DMS153 (cell line): Measurements from ENCODE around the gene GSTT4.
"Not testable (repeated sequence)": the region's sequence is repeated elsewhere in the genome, so short reads cannot be mapped to it uniquely, and the experiment has no call there.

Experiments
- DNase-seq: peaks from one replicate; lab custom pipeline; 2025; lab: John Stamatoyannopoulos, UW

The GSTT4 gene

DNA sequence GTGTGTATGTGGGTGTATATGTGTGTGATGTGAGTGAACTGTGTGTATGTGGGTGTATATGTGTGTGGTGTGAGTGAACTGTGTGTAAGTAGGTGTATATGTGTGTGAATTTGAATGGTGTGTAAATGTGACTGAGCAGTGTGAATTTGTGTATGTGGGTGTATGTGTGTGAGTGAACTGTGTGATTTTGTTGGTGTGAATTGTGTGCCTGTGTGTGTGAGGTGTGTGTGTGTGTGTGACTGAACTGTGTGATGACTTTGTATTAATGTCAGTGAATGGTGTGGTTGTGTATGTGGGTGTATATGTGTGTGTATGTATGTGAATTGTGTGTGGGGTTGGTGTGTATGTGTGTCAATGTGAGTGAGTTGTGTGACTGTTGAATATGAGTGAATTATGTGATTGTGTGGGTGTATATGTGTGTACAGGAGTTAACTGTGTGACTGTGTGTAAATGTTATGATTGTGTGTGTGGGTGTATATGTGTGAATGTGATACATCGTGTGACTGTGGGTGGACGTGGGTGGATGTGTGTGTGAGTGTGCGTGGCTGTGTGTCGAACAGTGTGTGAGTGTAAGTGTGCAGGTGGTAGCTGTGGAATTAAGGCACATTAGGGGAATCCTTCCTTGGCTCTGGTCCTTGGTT is 18.6 kb downstream of the GSTT4 start:
- DNase-seq = not testable (repeated sequence)

DNA sequence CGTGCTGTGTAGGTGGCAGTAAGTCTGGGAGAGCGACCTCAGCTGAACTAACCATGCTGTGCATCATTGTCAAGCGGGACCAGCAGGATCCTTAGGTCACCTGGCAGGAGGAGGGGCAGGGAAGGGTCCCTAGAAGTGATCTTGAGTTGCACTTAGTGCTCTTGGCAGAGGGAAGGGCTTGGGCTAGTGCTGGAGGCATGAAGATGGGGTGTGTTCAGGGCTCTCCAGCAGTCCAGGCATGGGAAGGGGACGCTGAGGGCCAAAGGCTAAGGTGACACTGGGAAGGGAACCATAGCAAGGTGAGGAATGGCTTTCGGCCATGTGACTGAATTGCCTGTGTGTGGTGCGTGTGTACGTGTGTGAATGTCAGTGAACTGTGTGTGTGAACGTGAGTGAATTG is 19.2 kb downstream of the GSTT4 start:
- DNase-seq = not testable (repeated sequence)

DNA sequence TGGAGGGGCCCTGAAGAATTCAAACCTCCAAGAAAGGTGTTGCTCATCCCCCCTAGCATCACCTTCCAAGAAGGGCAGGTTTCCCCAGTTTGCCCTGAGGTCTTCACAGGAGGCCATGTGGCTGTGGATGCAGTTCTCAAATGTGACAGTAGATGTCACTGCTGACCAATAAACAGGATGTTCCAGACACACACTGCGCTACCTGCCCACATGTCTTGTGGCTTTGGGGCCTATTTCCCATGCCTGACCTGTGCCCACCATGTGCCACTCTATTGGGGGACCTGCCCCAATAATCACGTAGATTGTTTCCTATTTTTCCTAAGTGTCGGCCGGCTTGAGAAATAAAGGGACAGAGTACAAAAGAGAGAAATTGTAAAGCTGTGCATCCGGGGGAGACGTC is 20.8 kb downstream of the GSTT4 start:
- DNase-seq = peak; percentile 29

DNA sequence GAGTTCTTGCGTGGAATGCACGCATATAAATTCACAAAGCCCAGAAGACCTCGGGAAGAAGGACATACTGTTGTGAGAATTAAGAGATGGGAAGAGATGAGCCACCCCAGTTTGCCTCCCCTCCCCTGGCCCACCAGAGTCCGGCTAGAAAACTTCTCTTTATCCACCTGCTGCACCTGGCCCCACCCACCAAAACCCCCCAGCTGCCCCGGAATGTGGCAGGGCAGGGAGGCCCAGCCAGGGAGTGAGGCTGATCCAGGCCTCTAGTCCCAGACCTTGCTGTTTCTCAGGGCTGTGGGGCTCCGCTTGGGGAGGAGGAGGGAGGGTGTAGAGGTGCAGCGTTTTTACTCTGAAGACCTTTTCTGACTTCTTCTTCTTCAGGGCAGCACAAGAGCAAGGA is 24.7 kb downstream of the GSTT4 start:
- not testable (repeated sequence) for DNase-seq

DNA sequence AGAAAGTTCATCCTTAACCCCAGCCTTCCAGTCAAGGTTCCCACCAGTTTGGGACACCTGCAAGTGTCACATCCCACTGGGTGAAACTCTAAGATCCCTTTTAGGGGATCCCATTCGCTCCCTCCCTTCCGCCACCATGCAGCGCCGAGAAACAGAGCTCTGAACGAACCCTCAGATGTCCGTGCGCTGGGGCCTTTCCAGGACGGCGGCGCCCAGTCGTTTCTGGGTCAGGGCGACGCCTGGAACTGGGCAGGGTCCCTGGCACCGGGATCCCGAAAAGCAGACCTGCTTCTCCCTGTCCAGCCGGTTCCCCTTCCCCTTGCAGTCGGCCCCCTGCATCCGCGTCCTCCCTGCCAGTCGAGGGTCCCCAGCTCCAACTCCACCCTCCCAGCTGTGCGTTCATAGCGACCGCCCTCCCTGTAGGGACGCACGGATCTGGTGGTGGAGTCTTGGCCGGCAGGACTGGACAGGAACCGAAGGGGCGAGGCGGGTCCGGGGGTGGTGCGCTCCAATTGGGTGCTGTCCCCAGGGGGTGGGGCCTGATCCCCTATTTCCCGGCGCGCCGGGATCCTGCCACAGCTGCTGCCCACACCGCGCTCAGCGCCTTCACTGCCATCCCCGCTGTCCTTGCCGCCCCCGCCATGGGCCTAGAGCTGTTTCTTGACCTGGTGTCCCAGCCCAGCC is 25.6 kb downstream of the GSTT4 start, which contains the start of gene GSTT2:
GSTT2 (plus strand) TSS at position 578 of the 684 bp plus-strand sequence.
- not testable (repeated sequence) for DNase-seq

DNA sequence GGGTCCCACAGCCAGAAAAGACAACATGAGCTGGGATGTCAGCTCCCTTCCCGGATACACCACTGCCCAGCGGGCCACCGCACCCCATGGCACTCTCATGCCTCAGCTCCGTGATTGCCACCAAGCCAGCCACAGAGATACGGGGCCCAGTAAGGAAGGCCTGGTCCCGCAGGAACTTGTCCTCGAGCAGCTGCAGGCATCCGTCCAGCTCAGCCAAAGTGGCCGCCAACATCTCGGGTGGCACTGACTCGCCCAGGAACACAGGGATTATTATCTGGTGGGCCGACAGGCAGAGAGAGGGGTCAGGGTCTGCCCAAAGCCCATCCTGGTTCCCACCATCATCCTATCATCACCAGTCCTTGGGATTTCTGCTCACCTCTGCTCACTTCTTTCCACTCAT is 27.9 kb downstream of the GSTT4 start:
- DNase-seq = not testable (repeated sequence)

DNA sequence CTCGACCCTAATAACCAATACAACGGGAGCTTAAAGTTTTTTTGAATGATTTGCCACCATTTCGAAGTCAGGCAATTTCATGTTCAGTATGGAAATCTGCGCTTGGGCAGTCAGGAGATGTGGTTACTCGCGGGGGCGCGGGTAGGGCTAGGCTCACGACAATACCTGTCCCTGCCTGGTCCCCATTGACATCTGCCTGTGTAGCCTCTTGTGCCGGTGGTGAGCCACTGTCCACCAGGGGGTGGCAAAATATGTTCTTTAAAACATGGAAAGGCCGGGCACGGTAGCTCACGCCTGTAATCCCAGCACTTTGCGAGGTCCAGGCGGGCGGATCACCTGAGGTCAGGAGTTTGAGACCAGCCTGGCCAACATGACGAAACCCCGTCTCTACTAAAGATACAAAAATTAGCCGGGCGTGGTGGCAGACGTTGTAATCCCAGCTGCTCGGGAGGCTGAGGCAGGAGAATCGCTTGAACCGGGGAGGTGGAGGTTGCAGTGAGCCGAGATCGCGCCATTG is 30.4 kb downstream of the GSTT4 start:
- DNase-seq = not testable (repeated sequence)

DNA sequence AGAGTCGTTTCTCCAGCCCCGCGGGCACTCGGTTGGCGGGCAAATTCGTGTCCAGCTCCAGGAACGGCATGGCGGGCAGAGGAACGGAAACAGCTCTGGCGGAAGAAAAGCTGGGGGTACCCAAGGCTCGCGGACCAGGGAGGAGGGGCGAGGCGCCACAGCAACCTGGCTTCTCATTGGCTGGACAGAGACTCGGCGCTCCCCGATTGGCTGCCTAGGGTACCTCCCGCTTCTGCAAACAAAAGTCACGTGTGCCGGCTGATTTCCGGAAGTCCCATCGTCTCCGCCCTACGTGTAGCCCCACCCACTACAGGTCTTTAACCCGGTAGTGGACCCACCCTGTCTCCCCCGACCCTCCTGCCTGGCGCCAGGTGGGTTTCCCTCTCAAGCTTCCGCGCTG is 30.9 kb downstream of the GSTT4 start, which contains the start of gene DDT:
DDT (minus strand) TSS at position 97 of the 400 bp plus-strand sequence; CDS start at position 70, 27 bp downstream.
- DNase-seq = not testable (repeated sequence)

DNA sequence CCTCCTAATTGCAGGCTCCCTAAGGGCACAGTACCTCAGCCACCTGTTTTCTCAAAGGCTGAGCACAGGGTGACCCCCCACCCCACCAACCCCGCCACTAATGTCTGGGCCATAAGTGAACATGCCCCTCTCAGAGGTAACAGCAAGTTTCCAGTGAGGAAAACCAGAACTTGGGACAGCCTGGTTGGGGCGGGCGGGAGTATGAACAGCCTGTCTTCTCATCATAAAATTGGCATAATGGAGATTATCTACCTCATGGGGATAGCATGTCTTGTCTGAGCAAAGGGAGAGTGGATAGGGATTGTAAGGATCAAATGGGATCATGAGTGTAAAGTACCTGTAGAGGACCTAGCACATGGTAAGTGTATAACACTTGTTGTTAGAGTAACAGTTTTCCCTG is 33.3 kb downstream of the GSTT4 start:
- not testable (repeated sequence) for DNase-seq

DNA sequence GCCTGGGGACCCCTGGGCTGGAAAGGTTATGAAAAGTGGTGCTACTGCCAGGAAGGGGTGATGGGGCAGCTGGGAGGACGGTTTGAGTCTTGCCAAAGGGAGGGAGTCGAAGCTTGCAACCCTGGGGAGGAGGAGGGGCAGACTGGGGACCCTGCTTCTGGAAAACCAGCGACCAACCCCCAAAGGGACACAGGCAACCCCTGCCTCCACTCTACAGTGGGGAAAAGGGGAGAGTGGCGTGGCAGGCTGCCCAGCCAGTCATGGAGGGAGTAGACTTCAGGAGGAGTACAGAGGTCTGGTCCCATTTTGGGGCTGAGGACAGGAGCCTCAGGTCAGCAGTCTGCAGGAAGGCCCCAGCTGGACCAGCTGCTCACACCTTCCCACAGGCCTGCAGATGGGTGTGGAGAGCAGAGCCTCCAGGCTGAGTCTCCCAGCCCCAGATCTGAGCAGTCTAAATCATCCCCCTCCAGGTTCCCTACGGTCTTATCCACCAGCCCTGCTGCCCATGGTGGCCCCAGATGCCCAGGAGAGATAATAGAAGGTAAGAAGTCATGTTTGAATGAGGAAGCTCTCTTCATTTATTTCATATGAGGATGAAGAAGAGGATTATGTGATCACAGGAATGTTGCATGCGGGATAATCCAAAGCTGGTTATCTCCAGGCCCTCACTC is 34.3 kb downstream of the GSTT4 start:
- no peak for DNase-seq

DNA sequence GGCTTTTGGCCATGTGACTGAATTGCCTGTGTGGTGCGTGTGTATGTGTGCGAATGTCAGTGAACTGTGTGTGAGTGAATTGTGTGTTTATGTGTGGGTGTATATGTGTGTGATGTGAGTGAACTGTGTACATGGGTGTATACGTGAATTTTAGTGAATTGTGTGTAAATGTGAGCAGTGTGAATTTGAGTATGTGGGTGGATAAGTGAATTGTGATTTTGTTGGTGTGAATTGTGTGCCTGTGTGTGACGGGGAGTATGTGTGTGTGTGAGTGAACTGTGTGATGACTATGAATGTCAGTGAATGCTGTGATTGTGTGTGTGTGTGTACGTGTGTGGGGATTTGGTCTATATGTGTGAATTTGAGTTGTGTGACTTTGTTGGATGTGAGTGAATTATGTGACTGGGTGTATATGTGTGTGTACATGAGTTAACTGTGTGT is 35.0 kb downstream of the GSTT4 start:
- DNase-seq = no peak

DNA sequence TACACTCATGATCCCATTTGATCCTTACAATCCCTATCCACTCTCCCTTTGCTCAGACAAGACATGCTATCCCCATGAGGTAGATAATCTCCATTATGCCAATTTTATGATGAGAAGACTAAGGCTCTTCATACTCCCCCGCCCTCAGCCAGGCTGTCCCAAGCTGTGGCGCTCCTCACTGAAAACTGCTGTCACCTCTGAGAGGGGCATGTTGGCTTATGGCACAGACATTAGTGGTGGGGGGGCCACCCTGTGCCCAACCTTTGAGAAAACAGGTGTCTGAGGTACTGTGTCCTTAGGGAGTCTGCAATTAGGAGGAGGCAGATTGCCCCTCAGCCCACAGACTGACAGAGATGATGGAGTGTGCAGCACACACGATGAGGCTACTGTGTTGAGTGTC is 36.2 kb downstream of the GSTT4 start:
- no peak for DNase-seq

DNA sequence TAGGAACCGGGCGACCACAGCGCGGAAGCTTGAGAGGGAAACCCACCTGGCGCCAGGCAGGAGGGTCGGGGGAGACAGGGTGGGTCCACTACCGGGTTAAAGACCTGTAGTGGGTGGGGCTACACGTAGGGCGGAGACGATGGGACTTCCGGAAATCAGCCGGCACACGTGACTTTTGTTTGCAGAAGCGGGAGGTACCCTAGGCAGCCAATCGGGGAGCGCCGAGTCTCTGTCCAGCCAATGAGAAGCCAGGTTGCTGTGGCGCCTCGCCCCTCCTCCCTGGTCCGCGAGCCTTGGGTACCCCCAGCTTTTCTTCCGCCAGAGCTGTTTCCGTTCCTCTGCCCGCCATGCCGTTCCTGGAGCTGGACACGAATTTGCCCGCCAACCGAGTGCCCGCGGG is 38.7 kb downstream of the GSTT4 start, which contains the start of gene DDTL:
DDTL (plus strand) TSS at position 321 of the 400 bp plus-strand sequence; CDS start at position 348, 27 bp downstream.
- DNase-seq = not testable (repeated sequence)

DNA sequence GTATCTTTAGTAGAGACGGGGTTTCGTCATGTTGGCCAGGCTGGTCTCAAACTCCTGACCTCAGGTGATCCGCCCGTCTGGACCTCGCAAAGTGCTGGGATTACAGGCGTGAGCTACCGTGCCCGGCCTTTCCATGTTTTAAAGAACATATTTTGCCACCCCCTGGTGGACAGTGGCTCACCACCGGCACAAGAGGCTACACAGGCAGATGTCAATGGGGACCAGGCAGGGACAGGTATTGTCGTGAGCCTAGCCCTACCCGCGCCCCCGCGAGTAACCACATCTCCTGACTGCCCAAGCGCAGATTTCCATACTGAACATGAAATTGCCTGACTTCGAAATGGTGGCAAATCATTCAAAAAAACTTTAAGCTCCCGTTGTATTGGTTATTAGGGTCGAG is 39.2 kb downstream of the GSTT4 start:
- not testable (repeated sequence) for DNase-seq

DNA sequence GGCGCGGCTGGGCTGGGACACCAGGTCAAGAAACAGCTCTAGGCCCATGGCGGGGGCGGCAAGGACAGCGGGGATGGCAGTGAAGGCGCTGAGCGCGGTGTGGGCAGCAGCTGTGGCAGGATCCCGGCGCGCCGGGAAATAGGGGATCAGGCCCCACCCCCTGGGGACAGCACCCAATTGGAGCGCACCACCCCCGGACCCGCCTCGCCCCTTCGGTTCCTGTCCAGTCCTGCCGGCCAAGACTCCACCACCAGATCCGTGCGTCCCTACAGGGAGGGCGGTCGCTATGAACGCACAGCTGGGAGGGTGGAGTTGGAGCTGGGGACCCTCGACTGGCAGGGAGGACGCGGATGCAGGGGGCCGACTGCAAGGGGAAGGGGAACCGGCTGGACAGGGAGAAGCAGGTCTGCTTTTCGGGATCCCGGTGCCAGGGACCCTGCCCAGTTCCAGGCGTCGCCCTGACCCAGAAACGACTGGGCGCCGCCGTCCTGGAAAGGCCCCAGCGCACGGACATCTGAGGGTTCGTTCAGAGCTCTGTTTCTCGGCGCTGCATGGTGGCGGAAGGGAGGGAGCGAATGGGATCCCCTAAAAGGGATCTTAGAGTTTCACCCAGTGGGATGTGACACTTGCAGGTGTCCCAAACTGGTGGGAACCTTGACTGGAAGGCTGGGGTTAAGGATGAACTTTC is 44.0 kb downstream of the GSTT4 start, which contains the start of gene GSTT2B:
GSTT2B (minus strand) TSS at position 112 of the 688 bp plus-strand sequence; CDS start at position 48, 64 bp downstream.
- not testable (repeated sequence) for DNase-seq

DNA sequence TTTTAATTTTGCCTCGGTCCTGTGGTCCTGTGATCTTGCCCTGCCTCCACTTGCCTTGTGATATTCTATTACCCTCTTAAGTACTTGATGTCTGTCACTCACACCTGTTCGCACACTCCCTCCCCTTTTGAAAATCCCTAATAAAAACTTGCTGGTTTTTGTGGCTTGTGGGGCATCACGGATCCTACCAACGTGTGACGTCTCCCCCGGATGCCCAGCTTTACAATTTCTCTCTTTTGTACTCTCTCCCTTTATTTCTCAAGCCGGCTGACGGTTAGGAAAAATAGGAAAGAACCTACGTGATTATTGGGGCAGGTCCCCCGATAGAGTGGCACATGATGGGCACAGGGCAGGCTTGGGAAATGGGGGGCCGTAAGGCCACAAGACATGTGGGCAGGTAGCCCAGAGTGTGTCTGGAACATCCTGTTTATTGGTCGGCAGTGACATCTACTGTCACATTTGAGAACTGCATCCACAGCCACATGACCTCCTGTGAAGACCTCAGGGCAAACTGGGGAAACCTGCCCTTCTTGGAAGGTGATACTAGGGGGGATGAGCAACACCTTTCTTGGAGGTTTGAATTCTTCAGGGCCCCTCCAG is 48.9 kb downstream of the GSTT4 start:
- peak; percentile 32 for DNase-seq

DNA sequence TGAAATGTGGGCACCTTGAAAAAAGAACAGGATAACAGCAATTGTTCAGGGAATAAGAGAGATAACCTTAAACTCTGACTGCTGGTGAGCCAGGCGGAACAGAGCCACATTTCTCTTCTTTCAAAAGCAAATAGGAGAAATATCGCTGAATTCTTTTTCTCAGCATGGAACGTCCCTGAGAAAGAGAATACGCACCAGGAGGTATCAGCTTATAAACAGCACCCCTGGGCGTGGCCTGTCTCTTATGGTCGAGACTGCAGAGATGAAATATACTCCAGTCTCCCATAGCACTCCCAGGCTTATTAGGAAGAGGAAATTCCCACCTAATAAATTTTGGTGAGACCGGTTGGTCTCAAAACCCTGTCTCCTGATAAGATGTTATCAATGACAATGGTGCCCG is 49.4 kb downstream of the GSTT4 start:
- not testable (repeated sequence) for DNase-seq

DNA sequence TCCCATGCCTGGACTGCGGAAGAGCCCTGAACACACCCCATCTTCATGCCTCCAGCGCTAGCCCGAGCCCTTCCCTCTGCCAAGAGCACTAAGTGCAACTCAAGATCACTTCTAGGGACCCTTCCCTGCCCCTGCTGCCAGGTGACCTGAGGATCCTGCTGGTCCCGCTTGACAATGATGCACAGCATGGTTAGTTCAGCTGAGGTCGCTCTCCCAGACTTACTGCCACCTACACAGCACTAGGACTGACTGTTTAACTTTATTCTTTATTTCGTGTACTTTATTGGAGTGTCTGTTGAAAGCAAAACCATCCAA is 50.3 kb downstream of the GSTT4 start:
- not testable (repeated sequence) for DNase-seq

DNA sequence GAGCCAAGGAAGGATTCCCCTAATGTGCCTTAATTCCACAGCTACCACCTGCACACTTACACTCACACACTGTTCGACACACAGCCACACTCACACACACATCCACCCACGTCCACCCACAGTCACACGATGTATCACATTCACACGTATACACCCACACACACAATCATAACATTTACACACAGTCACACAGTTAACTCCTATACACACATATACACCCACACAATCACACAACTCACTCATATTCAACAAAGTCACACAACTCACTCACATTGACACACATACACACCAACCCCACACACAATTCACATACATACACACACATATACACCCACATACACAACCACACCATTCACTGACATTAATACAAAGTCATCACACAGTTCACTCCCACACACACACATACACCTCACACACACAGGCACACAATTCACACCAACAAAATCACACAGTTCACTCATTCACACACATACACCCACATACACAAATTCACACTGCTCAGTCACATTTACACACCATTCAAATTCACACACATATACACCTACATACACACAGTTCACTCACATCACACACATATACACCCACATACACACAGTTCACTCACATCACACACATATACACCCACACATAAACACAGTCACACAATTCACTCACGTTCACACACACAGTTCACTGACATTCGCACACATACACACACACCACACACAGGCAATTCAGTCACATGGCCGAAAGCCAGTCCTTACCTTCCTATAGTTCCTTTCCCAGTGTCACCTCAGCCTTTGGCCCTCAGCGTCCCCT is 50.9 kb downstream of the GSTT4 start:
- not testable (repeated sequence) for DNase-seq

DNA sequence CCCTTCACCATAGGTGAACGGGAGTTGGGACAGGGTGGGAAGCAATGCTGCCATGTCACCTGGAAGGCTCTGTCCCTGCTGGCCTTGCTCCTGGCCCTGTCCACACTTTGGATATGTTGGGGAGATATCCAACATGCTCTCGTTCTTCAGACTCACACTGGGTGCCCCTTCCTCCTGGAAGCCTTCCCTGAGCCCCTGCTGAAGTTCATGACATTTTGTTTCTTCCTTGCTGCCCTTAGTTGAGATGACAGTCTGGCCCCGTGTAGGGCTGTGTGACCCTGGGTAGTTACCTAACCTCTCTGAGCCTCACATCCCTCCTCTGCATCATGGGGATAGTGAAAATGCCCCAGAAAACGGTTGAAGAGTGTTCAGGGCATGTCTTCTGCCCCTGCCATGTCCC is 51.8 kb downstream of the GSTT4 start:
- not testable (repeated sequence) for DNase-seq
